Astrocyte (in vitro differentiated cells and primary cell): ENCODE results near the gene ETFA.

Experiments used
- CTCF ChIP-seq: IDR thresholded peaks from 2 replicates; pipeline ENCODE4 v1.5.1; 2011; ENCODE audit warnings: low read depth, mild to moderate bottlenecking, inconsistent platforms, low read length, moderate library complexity; ENCODE audit not compliant: insufficient read depth
- EZH2 ChIP-seq: IDR thresholded peaks from 2 replicates; pipeline ENCODE4 v1.6.1; 2012; ENCODE audit warnings: mild to moderate bottlenecking, low read length, inconsistent platforms; ENCODE audit not compliant: insufficient read depth

GRCh38 chr15:76324066-76324465, 12.8 kb upstream of the ETFA start:
- TF ChIP-seq CTCF (no peak), EZH2 (no peak)
